HuH-7 (cell line): ENCODE measurements around the gene ARL13B.

ENCODE experiments used
- DNase-seq: peaks from one replicate; pipeline ENCODE4 v3.0.0; 2011; ENCODE audit warnings: low spot score

Gene ARL13B

GRCh38 chr3:94101860-94102259 lies 121.9 kb downstream of the ARL13B start:
- DNase-seq: no peak
